ENCODE measurements around the gene AFAP1L1.

AFAP1L1 gene

GRCh38 chr5:149247726-149248125, 23.9 kb upstream of the AFAP1L1 start:
- no peak overlapping the region for H3K4me3 ChIP-seq (ENCODE audit: low read depth, low read length)
- no peak for DNase-seq (ENCODE audit: low read depth)
- TF ChIP-seq CTCF (IDR thresholded peaks at IDR 0.05; ENCODE audit: control insufficient read depth, extremely low read depth, insufficient read depth): no peak

GRCh38 chr5:149251546-149251945, 20.1 kb upstream of the AFAP1L1 start:
- no peak for DNase-seq (ENCODE audit: low read depth)
- TF ChIP-seq CTCF (IDR thresholded peaks at IDR 0.05; ENCODE audit: control insufficient read depth, extremely low read depth, insufficient read depth): no peak
- H3K4me3 ChIP-seq (ENCODE audit: low read depth, low read length): no peak overlapping the region

GRCh38 chr5:149254506-149254905, 17.2 kb upstream of the AFAP1L1 start:
- no peak for TF ChIP-seq CTCF (IDR thresholded peaks at IDR 0.05; ENCODE audit: control insufficient read depth, extremely low read depth, insufficient read depth)
- DNase-seq (ENCODE audit: low read depth): no peak
- H3K4me3 ChIP-seq (ENCODE audit: low read depth, low read length): no peak overlapping the region

GRCh38 chr5:149256451-149256850, 15.2 kb upstream of the AFAP1L1 start:
- DNase-seq (ENCODE audit: low read depth): no peak
- no peak for TF ChIP-seq CTCF (IDR thresholded peaks at IDR 0.05; ENCODE audit: control insufficient read depth, extremely low read depth, insufficient read depth)
- H3K4me3 ChIP-seq (ENCODE audit: low read depth, low read length): no peak overlapping the region

GRCh38 chr5:149257131-149257530, 14.5 kb upstream of the AFAP1L1 start:
- no peak for DNase-seq (ENCODE audit: low read depth)
- TF ChIP-seq CTCF (IDR thresholded peaks at IDR 0.05; ENCODE audit: control insufficient read depth, extremely low read depth, insufficient read depth): no peak
- no peak overlapping the region for H3K4me3 ChIP-seq (ENCODE audit: low read depth, low read length)

GRCh38 chr5:149257889-149258705, 13.6 kb upstream of the AFAP1L1 start:
- no peak for TF ChIP-seq CTCF (IDR thresholded peaks at IDR 0.05; ENCODE audit: control insufficient read depth, extremely low read depth, insufficient read depth)
- DNase-seq (ENCODE audit: low read depth): no peak
- no peak overlapping the region for H3K4me3 ChIP-seq (ENCODE audit: low read depth, low read length)

- no peak for TF ChIP-seq CTCF (IDR thresholded peaks at IDR 0.05; ENCODE audit: control insufficient read depth, extremely low read depth, insufficient read depth)
- H3K4me3 ChIP-seq (ENCODE audit: low read depth, low read length): no peak overlapping the region
- no peak for DNase-seq (ENCODE audit: low read depth)
Measured at GRCh38 chr5:149260761-149261160, 10.9 kb upstream of the AFAP1L1 start.
